Testis (tissue), 3 donors: ENCODE measurements around the gene JAM2. TPM values are rescaled to one million over a fixed set of nuclear protein-coding genes. Genes with fewer than 3 reads are reported as not detected.

Source experiments
- DNase-seq: peaks from one replicate; pipeline ENCODE4 v3.0.0-alpha.2; 2019
- H3K27ac ChIP-seq, 2 donors: fragments of 200-600 bp; sonication (generic); one replicate each; pipeline ENCODE4 v1.5.1; 2019
- H3K27me3 ChIP-seq: fragments of 200-600 bp; sonication (generic); one replicate; pipeline ENCODE4 v1.5.1; 2019
- H3K36me3 ChIP-seq: fragments of 200-600 bp; sonication (generic); one replicate; pipeline ENCODE4 v1.5.1; 2017; ENCODE audit warnings: low read depth; ENCODE audit errors: missing control alignments
- H3K4me1 ChIP-seq: fragments of 200-600 bp; sonication (generic); one replicate; pipeline ENCODE4 v1.5.1; 2019
- H3K4me3 ChIP-seq, 2 donors: fragments of 200-600 bp; sonication (generic); one replicate each; pipeline ENCODE4 v1.5.1; 2017 to 2019
- H3K9me3 ChIP-seq: fragments of 200-600 bp; sonication (generic); one replicate; pipeline ENCODE4 v1.5.1; 2017
- POLR2A ChIP-seq: fragments of 450-650 bp; IDR thresholded peaks from one replicate; pipeline ENCODE4 v1.6.1; 2017; ENCODE audit warnings: antibody characterized with exemption, mild to moderate bottlenecking, moderate library complexity
- WGBS, 2 donors: methylation state at CpG; one replicate each; pipeline ENCODE4 v1.1.5; 2018; 5-methylcytosine and 5-hydroxymethylcytosine counted together
- intact Hi-C: fragments of 100-400 bp; cut with DNase I; formaldehyde crosslinking; loops from one replicate; pipeline ENCODE4 v1.15.1; 2023; ENCODE audit warnings: low total_unique reads
- polyA plus RNA-seq: library from polyadenylated mRNA; stranded (reverse); fragments of 350-450 nt; fragmentation: Illumina TruSeq; extraction: RNeasy Lipid Tissue Mini Kit (QIAGEN cat#74804); gene quantifications from one replicate; pipeline ENCODE4 v1.2.3, GENCODE V29; 2014; ENCODE audit warnings: low read depth, low replicate concordance; ENCODE audit not compliant: insufficient read depth
- total RNA-seq, 2 donors: library from RNA; depleted of rRNA; stranded (reverse); fragments of >200 nt; gene quantifications; one replicate each; pipeline ENCODE4 v1.2.3, GENCODE V29; 2016
- TF ChIP-seq, protein P1 (sequence below), 3 experiments: fragments of 450-650 bp in 2 of 3; fragments of 200-600 bp in 1 of 3; sonication (generic) in 1 of 3; IDR thresholded peaks; one replicate each; pipeline ENCODE4 v1.5.1; 2016 to 2019; ENCODE audit warnings: antibody characterized with exemption in 3 of 3, mild to moderate bottlenecking in 2 of 3, moderate library complexity in 1 of 3

Gene JAM2
- total and polyA plus RNA-seq, 3 donors from 2014 or later: 76.2 to 93.5 (median 91.1) TPM

DNA sequence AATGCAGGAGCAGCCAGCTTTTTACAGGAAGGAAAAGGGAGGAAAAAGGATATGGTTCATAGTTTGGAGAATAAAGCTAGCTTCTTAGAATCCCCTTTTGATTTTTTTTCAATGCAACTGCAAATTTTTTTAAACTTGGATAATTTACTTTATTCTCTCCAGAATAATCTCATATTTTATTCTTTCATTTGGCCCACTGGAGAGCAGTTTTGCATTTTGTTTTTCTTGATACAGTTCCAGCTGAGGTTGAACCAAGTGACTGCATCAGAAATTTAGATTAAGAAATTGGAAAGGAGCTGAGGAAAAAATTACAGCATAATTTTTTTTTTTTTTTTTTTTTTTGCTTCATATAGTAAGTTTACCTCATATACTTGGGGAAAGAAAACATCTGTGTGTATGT, 118.5 kb downstream of the JAM2 start:
- Histone ChIP-seq H3K36me3 (no peaks in the 10 kb centered on the region), H3K27ac (no peak overlapping the region), H3K4me1 (no peaks in the 10 kb centered on the region), H3K9me3 (no peaks in the 10 kb centered on the region), H3K27me3 (no peaks in the 10 kb centered on the region), H3K4me3 (no peak overlapping the region)
- TF ChIP-seq, protein P1, sequence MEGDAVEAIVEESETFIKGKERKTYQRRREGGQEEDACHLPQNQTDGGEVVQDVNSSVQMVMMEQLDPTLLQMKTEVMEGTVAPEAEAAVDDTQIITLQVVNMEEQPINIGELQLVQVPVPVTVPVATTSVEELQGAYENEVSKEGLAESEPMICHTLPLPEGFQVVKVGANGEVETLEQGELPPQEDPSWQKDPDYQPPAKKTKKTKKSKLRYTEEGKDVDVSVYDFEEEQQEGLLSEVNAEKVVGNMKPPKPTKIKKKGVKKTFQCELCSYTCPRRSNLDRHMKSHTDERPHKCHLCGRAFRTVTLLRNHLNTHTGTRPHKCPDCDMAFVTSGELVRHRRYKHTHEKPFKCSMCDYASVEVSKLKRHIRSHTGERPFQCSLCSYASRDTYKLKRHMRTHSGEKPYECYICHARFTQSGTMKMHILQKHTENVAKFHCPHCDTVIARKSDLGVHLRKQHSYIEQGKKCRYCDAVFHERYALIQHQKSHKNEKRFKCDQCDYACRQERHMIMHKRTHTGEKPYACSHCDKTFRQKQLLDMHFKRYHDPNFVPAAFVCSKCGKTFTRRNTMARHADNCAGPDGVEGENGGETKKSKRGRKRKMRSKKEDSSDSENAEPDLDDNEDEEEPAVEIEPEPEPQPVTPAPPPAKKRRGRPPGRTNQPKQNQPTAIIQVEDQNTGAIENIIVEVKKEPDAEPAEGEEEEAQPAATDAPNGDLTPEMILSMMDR (IDR thresholded peaks at IDR 0.05): no peak
- no peak for TF ChIP-seq POLR2A
- DNase-seq: no peak
- intact Hi-C loops: no loop called here

DNA sequence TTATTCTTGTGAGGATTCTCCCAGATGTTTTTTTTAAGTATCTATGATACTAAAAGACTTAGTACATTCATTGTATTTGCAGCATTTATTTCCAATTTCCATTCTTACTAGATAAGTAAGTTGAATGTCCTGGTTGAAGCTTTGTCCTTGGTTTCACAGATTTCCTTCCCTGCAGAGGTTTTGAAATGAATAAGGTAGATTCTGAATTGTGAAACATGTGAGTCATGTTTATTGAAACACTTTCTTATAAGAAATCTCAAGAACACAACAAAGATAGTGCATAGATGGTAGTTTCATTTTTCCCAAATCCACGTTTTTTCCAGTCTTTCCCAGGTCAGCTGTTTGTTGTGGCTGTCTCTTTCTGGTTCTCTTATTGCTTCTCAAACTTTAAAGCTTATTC, 120.5 kb downstream of the JAM2 start:
- Histone ChIP-seq H3K4me3 (no peak overlapping the region), H3K36me3 (no peaks in the 10 kb centered on the region), H3K27ac (no peak overlapping the region), H3K27me3 (no peaks in the 10 kb centered on the region), H3K4me1 (no peaks in the 10 kb centered on the region), H3K9me3 (no peaks in the 10 kb centered on the region)
- WGBS, 2 donors: 65 to 71% methylated on average over 1 of the region's 1 CpG
- no peak for TF ChIP-seq POLR2A
- TF ChIP-seq, protein P1 (IDR thresholded peaks at IDR 0.05): no peak
- intact Hi-C loops: no loop called here
- no peak for DNase-seq

DNA sequence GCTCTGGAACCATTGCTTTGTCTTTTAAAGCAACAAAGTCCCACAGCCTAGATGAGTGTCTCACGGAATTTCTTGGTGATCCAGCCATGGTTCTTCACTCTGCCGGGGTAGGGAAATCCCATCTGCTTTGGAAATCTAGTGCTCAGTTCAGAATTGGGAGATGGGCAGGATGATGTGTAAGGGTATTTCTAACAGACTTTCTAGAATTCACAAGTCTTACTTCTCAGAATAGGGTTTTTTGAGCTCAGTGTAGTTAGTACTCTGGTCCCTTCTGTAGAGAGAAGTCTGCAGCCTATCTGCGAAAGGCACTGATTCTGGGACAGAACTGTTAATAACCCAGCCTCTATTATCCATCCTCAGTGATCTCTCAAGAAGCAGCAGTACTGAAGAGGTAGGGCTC, 121.0 kb downstream of the JAM2 start:
- Histone ChIP-seq H3K27ac (no peak overlapping the region), H3K36me3 (no peaks in the 10 kb centered on the region), H3K9me3 (no peaks in the 10 kb centered on the region), H3K4me3 (no peak overlapping the region), H3K4me1 (no peaks in the 10 kb centered on the region), H3K27me3 (no peaks in the 10 kb centered on the region)
- WGBS, 2 donors: 97% methylated on average over 3 of the region's 3 CpGs
- no peak for DNase-seq
- TF ChIP-seq, protein P1 (IDR thresholded peaks at IDR 0.05): no peak
- no peak for TF ChIP-seq POLR2A
- intact Hi-C loops: no loop called here

DNA sequence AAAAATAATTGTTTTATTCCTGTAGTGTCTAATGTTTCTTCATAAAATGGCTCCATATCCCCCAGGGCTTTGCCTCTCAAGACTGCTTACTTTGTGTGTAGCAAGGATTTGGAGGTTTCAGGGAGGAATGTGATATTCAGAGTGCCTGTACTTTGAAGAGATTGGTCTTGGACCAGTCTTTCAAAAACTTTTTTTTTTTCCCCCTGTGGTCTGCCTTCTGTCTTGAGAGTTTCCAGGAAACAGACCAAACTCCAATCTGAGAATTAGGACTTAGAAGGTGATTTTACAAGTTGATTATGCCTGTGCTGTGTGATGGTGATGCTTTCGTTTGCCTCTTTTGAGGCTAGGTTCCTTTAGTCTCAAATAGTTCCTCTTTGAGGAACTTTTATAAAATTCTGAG, 121.6 kb downstream of the JAM2 start:
- Histone ChIP-seq H3K27ac (no peak overlapping the region), H3K27me3 (no peaks in the 10 kb centered on the region), H3K36me3 (no peaks in the 10 kb centered on the region), H3K4me1 (no peaks in the 10 kb centered on the region), H3K9me3 (no peaks in the 10 kb centered on the region), H3K4me3 (no peak overlapping the region)
- no peak for DNase-seq
- TF ChIP-seq, protein P1 (IDR thresholded peaks at IDR 0.05): no peak
- TF ChIP-seq POLR2A: no peak
- intact Hi-C loops: no loop called here
- 96 to 97% methylated on average over 1 of the region's 1 CpG for WGBS, 2 donors

DNA sequence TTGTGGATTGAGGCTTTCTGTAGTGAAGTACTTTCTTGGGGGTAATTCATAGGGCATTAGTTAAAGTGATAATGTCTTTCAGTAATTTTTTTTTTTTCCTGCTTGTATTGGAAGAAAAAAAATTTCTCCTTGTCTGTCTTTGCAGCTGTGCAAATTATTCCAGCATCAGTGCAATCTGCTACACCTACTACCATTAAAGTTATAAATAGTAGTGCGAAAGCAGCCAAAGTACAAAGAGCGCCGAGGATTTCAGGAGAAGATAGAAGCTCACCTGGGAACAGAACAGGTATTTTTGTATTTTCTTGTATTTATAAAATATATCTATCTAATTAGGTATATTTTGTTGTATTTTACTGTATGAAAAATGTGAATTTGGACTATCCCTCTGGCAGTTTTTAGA, 125.0 kb downstream of the JAM2 start:
- no peak for DNase-seq
- H3K4me1 ChIP-seq: peaks cover 5% of the 10 kb centered on the region
- no peak for TF ChIP-seq POLR2A
- TF ChIP-seq, protein P1 (IDR thresholded peaks at IDR 0.05): no peak
- intact Hi-C loops: no loop called here
- WGBS, 2 donors: 97 to 99% methylated on average over 3 of the region's 3 CpGs
- H3K36me3 ChIP-seq: no peaks in the 10 kb centered on the region
- no peak overlapping the region for H3K27ac ChIP-seq
- no peaks in the 10 kb centered on the region for H3K9me3 ChIP-seq
- H3K4me3 ChIP-seq: no peak overlapping the region
- H3K27me3 ChIP-seq: no peaks in the 10 kb centered on the region

Other genes with a start within 250 kb of the JAM2 start
- gene MRPL39, start 31.8 kb upstream of the JAM2 start, total RNA-seq: 10 to 100 TPM; 35.5 to 48.8 TPM
- 66.7 TPM for gene MRPL39, start 31.8 kb upstream of the JAM2 start, polyA plus RNA-seq
- gene ATP5PF, start 95.6 kb downstream of the JAM2 start, total RNA-seq: 100 to 1,000 TPM; 120 to 125 TPM
- 254 TPM for gene ATP5PF, start 95.6 kb downstream of the JAM2 start, polyA plus RNA-seq
- 10 to 100 TPM; 27.3 TPM for gene GABPA, start 95.7 kb downstream of the JAM2 start, total RNA-seq
- gene GABPA, start 95.7 kb downstream of the JAM2 start, polyA plus RNA-seq: 18.6 TPM